ENCODE measurements around the gene LMAN2L. TPM values are rescaled to one million over a fixed set of nuclear protein-coding genes. Genes with fewer than 3 reads are reported as not detected.
"Not testable (repeated sequence)": the region's sequence is repeated elsewhere in the genome, so short reads cannot be mapped to it uniquely, and the experiment has no call there.

LMAN2L gene
- total RNA-seq, 1 experiment from 2014 or later: 7.5 TPM

GRCh38 chr2:96688649-96689430 lies 51.0 kb downstream of the LMAN2L start:
- no peak for DNase-seq (ENCODE audit: low read depth)

GRCh38 chr2:96687711-96688640 lies 51.9 kb downstream of the LMAN2L start:
- no peak for DNase-seq (ENCODE audit: low read depth)

GRCh38 chr2:96687266-96687665 lies 52.6 kb downstream of the LMAN2L start:
- no peak for DNase-seq (ENCODE audit: low read depth)

- DNase-seq (ENCODE audit: low read depth): no peak
Observed at GRCh38 chr2:96685577-96686459, 54.0 kb downstream of the LMAN2L start.

- DNase-seq (ENCODE audit: low read depth): no peak
Observed at GRCh38 chr2:96684883-96685576, 54.8 kb downstream of the LMAN2L start.

GRCh38 chr2:96683972-96684820 lies 55.7 kb downstream of the LMAN2L start:
- no peak for DNase-seq (ENCODE audit: low read depth)

- no peak for DNase-seq (ENCODE audit: low read depth)
Observed at GRCh38 chr2:96683307-96683706, 56.6 kb downstream of the LMAN2L start.

- DNase-seq (ENCODE audit: low read depth): no peak
Observed at GRCh38 chr2:96681540-96681939, 58.3 kb downstream of the LMAN2L start.

- DNase-seq (ENCODE audit: low read depth): no peak
Observed at GRCh38 chr2:96680561-96681141, 59.2 kb downstream of the LMAN2L start.

GRCh38 chr2:96679848-96680247 lies 60.0 kb downstream of the LMAN2L start:
- no peak for DNase-seq (ENCODE audit: low read depth)

- DNase-seq (ENCODE audit: low read depth): no peak
Observed at GRCh38 chr2:96669539-96670215, 70.2 kb downstream of the LMAN2L start.

- no peak for DNase-seq (ENCODE audit: low read depth)
Observed at GRCh38 chr2:96668771-96669170, 71.1 kb downstream of the LMAN2L start.

GRCh38 chr2:96665717-96666116 lies 74.1 kb downstream of the LMAN2L start:
- DNase-seq (ENCODE audit: low read depth): not testable (repeated sequence)

- peak; percentile 92 for DNase-seq (ENCODE audit: low read depth)
Observed at GRCh38 chr2:96665083-96665569, 74.7 kb downstream of the LMAN2L start.

GRCh38 chr2:96664366-96664925 lies 75.4 kb downstream of the LMAN2L start:
- DNase-seq (ENCODE audit: low read depth): no peak

GRCh38 chr2:96663829-96664228 lies 76.0 kb downstream of the LMAN2L start:
- DNase-seq (ENCODE audit: low read depth): no peak

GRCh38 chr2:96663177-96663576 lies 76.7 kb downstream of the LMAN2L start:
- no peak for DNase-seq (ENCODE audit: low read depth)

- DNase-seq (ENCODE audit: low read depth): no peak
Observed at GRCh38 chr2:96662360-96662759, 77.5 kb downstream of the LMAN2L start.

Measured in HT1080 (cell line).